Measurements from ENCODE around the gene EXO5. TPM values are rescaled to one million over a fixed set of nuclear protein-coding genes. Genes with fewer than 3 reads are reported as not detected.
A peak's percentile ranks its signal among the peaks of the same experiment; 100 is the strongest.

The EXO5 gene
- total RNA-seq, 1 experiment from 2014 or later: 0.57 TPM

GRCh38 chr1:40507973-40508372 is 594 bp upstream of the EXO5 start:
- ChIA-PET POLR2A (no interaction called here), RAD21 (ENCODE audit: low non-redundant PET in 1 of 2, low total read pairs in 2 of 2, uncharacterized antibody in 2 of 2, unreplicated experiment in 2 of 2) (no interaction called here), CTCF (no interaction called here)
- H3K9me2 ChIP-seq (ENCODE audit: insufficient read depth): no peaks in the 10 kb centered on the region
- peaks cover 3 to 4% of the 10 kb centered on the region in 2 experiments; a peak in 1 of 4 replicates for H3K9me3 ChIP-seq (ENCODE audit: control insufficient read depth in 1 of 2, insufficient read depth in 1 of 2, low read depth in 1 of 2, low read length in 2 of 2)
- peak overlapping the region; percentile 47 for H3K4me2 ChIP-seq (ENCODE audit: low read length)
- H3K27ac ChIP-seq (ENCODE audit: low read depth, low read length): no peak overlapping the region
- intact Hi-C loops (cut with micrococcal nuclease): loop anchor here (10.0 kb wide), 1 partner anchor 63 kb away; no protein-coding TSS in a partner anchor
- H2AFZ ChIP-seq (ENCODE audit: low read depth, low read length, poor library complexity, severe bottlenecking): no peak overlapping the region
- H3K27me3 ChIP-seq (ENCODE audit: insufficient read depth, low read length): no peaks in the 10 kb centered on the region
- no TSS peak for BruUV-seq (replicated peaks)
- no peaks in the 10 kb centered on the region for H3K79me2 ChIP-seq (ENCODE audit: insufficient read depth, low read length)
- TF ChIP-seq RAD21 (IDR thresholded peaks at IDR 0.05; ENCODE audit: low read depth): no peak
- TF ChIP-seq ZFX (IDR thresholded peaks at IDR 0.05): no peak
- no peak for TF ChIP-seq EZH2 (IDR thresholded peaks at IDR 0.05)
- no peak for TF ChIP-seq TCF7L2 (IDR thresholded peaks at IDR 0.05; ENCODE audit: borderline replicate concordance, extremely low read depth, insufficient read depth, insufficient read length)
- no peak for TF ChIP-seq ZNF274 (IDR thresholded peaks at IDR 0.05; ENCODE audit: low read depth, low read length)
- no peak for TF ChIP-seq CBX3 (IDR thresholded peaks at IDR 0.05; ENCODE audit: low read depth)
- no peak for TF ChIP-seq MAX (IDR thresholded peaks at IDR 0.05)
- TF ChIP-seq SIN3A (IDR thresholded peaks at IDR 0.05; ENCODE audit: low read depth): no peak
- TF ChIP-seq REST (IDR thresholded peaks at IDR 0.05; ENCODE audit: low read depth): no peak
- no peak for TF ChIP-seq YY1 (IDR thresholded peaks at IDR 0.05; ENCODE audit: extremely low read depth, insufficient replicate concordance, low read depth, low read length)
- no peak for TF ChIP-seq FOSL1 (IDR thresholded peaks at IDR 0.05; ENCODE audit: low read depth)
- no peak for TF ChIP-seq EZH2phosphoT487 (IDR thresholded peaks at IDR 0.05; ENCODE audit: borderline replicate concordance)
- H4K20me1 ChIP-seq (ENCODE audit: insufficient read depth): no peaks in the 10 kb centered on the region
- DNase-seq (ENCODE audit: low read depth, low spot score) (no peak), ATAC-seq (no peak)
- no peaks in the 10 kb centered on the region for H3K36me3 ChIP-seq (ENCODE audit: control insufficient read depth in 1 of 2, insufficient read depth in 2 of 2, low read length in 2 of 2)
- H3K4me1 ChIP-seq (ENCODE audit: control insufficient read depth in 1 of 2, insufficient read depth in 2 of 2, low read length in 2 of 2): no peaks in the 10 kb centered on the region; a peak in 1 of 4 replicates
- peak overlapping the region; percentile 28 to 44 for H3K4me3 ChIP-seq (replicated peaks in 1 of 2; ENCODE audit: low read depth in 1 of 2, low read length in 2 of 2)
- no peak overlapping the region for H3K9ac ChIP-seq (ENCODE audit: low read length)

Data from HCT116 (cell line).